Left lung (tissue), 10 donors: ENCODE measurements around the gene FAN1. TPM values are rescaled to one million over a fixed set of nuclear protein-coding genes. Genes with fewer than 3 reads are reported as not detected.
A peak's percentile ranks its signal among the peaks of the same experiment; 100 is the strongest.

Experiments used
- ATAC-seq: fragments of 200-7000 bp; cut with Tn5 transposase; one replicate; pipeline ENCODE4 v1.9.1; 2020; ENCODE audit warnings: moderate library complexity
- DNase-seq, 4 donors: peaks; one replicate each; pipeline ENCODE4 v3.0.0-alpha.2; 2013 to 2020
- H3K27ac ChIP-seq, 2 donors: fragments of 200-600 bp; sonication (generic) in 1 of 2; one replicate each; pipeline versions ENCODE4 v1.5.0 to v1.8.0; 2020 to 2021
- H3K27me3 ChIP-seq, 2 donors: fragments of 200-600 bp; sonication (generic) in 1 of 2; one replicate each; pipeline versions ENCODE4 v1.5.0 to v1.8.0; 2020 to 2021
- H3K36me3 ChIP-seq, 2 donors: fragments of 200-600 bp; sonication (generic) in 1 of 2; one replicate each; pipeline versions ENCODE4 v1.5.0 to v1.8.0; 2020 to 2021
- H3K4me1 ChIP-seq, 2 donors: fragments of 200-600 bp; one replicate each; pipeline ENCODE4 v1.8.0; 2021
- H3K4me3 ChIP-seq, 2 donors: fragments of 200-600 bp; sonication (generic) in 1 of 2; one replicate each; pipeline versions ENCODE4 v1.5.0 to v1.8.0; 2020 to 2021; ENCODE audit warnings: mild to moderate bottlenecking in 1 of 2
- H3K9me3 ChIP-seq, 2 donors: fragments of 200-600 bp; sonication (generic) in 1 of 2; one replicate each; pipeline versions ENCODE4 v1.5.0 to v1.8.0; 2020 to 2021
- CTCF ChIP-seq, 2 donors: fragments of 200-600 bp; sonication (generic) in 1 of 2; IDR thresholded peaks; one replicate each; pipeline versions ENCODE4 v1.5.0 to v1.8.0; 2021; ENCODE audit warnings: antibody characterized with exemption in 2 of 2
- intact Hi-C, 2 donors: fragments of 100-400 bp; cut with DNase I; formaldehyde crosslinking; loops; one replicate each; pipeline versions ENCODE4 v1.11.2 to v1.14.2; 2022
- polyA plus RNA-seq, 6 donors: library from polyadenylated mRNA; unstranded; fragments of 120-200 nt; gene quantifications; one replicate each; pipeline ENCODE4 v1.2.1, GENCODE V29; 2013; ENCODE audit not compliant: insufficient read length in 6 of 6
- total RNA-seq, 2 donors: library from RNA; stranded (reverse); fragmentation: NEBNext Ultra II Directional; extraction: Animal tissue kit (Norgen Biotek cat#: 25700); gene quantifications; one replicate each; pipeline ENCODE4 v1.2.1, GENCODE V29; 2021
- donor health status: DM: no; HTN: yes; CAD: no.
- donor health status: DM: no; HTN: no; CAD: no.

Gene FAN1
- total and polyA plus RNA-seq, 8 donors: 17.1 to 33.6 (median 32.0) TPM

GRCh38 chr15:30992249-30992864 is 88.6 kb downstream of the FAN1 start:
- ATAC-seq (peak; percentile 59), DNase-seq (peak in 2 of 4 donors; percentile 42 to 68)
- intact Hi-C loops: no loop called here

More at GRCh38 chr15:30992249-30992864, 88.6 kb downstream of the FAN1 start:
- TF ChIP-seq CTCF (IDR thresholded peaks at IDR 0.05): no peak
- H3K36me3 ChIP-seq: peaks cover 0 to 3% of the 10 kb centered on the region in 2 donors
- H3K27ac ChIP-seq: peak overlapping the region; percentile 98 to 99
- peak overlapping the region; percentile 79 to 86 for H3K4me3 ChIP-seq
- H3K9me3 ChIP-seq: no peaks in the 10 kb centered on the region
- H3K4me1 ChIP-seq: peaks cover 11 to 36% of the 10 kb centered on the region in 2 donors
- no peaks in the 10 kb centered on the region for H3K27me3 ChIP-seq

Other genes starting within 250 kb of the FAN1 start
- gene MTMR10, start 87.7 kb downstream of the FAN1 start, total RNA-seq: 10 to 100 TPM; 33.1 to 34.3 TPM
- 10 to 100 TPM; 27.0 to 33.2 (median 30.2) TPM for gene MTMR10, start 87.7 kb downstream of the FAN1 start, polyA plus RNA-seq
- gene TRPM1, start 197.8 kb downstream of the FAN1 start, total RNA-seq: not detected
- gene TRPM1, start 197.8 kb downstream of the FAN1 start, polyA plus RNA-seq: under 1 TPM in 2 of 6 donors, not detected in 4; 0.03 to 0.04 TPM